H9 (cell line): Measurements from ENCODE around the gene ZC3H10. TPM values are rescaled to one million over a fixed set of nuclear protein-coding genes. Genes with fewer than 3 reads are reported as not detected.
"Not testable (repeated sequence)": the region's sequence is repeated elsewhere in the genome, so short reads cannot be mapped to it uniquely, and the experiment has no call there.

Experiments used
- DNase-seq: peaks from one replicate; pipeline ENCODE4 v3.0.0-alpha.2; 2017
- H2AFZ ChIP-seq: one replicate; pipeline ENCODE4 v1.6.1; 2013; ENCODE audit warnings: mild to moderate bottlenecking, low read length, control low read depth, moderate library complexity
- H2AK5ac ChIP-seq: 2 replicates; pipeline ENCODE4 v1.6.1; 2013; ENCODE audit warnings: low read length, control low read depth, mixed read lengths; ENCODE audit not compliant: insufficient read length
- H2BK120ac ChIP-seq: one replicate; pipeline ENCODE4 v1.6.1; 2013; ENCODE audit warnings: low read depth, mild to moderate bottlenecking, low read length, control low read depth, inconsistent platforms; ENCODE audit not compliant: poor library complexity, severe bottlenecking
- H2BK12ac ChIP-seq: 2 replicates; pipeline ENCODE4 v1.6.1; 2013; ENCODE audit warnings: low read length, control low read depth, mixed read lengths, low read depth; ENCODE audit not compliant: insufficient read length
- H2BK15ac ChIP-seq: 2 replicates; pipeline ENCODE4 v1.6.1; 2013; ENCODE audit warnings: low read depth, low read length, control low read depth
- H2BK20ac ChIP-seq: one replicate; pipeline ENCODE4 v1.6.1; 2013; ENCODE audit warnings: low read depth, mild to moderate bottlenecking, low read length, control low read depth, inconsistent platforms; ENCODE audit not compliant: poor library complexity, severe bottlenecking
- H2BK5ac ChIP-seq: 2 replicates; pipeline ENCODE4 v1.6.1; 2013; ENCODE audit warnings: low read length, control low read depth, mixed read lengths; ENCODE audit not compliant: insufficient read length
- H3K14ac ChIP-seq: 2 replicates; pipeline ENCODE4 v1.6.1; 2013; ENCODE audit warnings: low read length, control low read depth; ENCODE audit not compliant: insufficient read depth
- H3K18ac ChIP-seq: 2 replicates; pipeline ENCODE4 v1.6.1; 2013; ENCODE audit warnings: low read depth, mild to moderate bottlenecking, mixed read lengths, low read length, control low read depth; ENCODE audit not compliant: insufficient read length
- H3K23ac ChIP-seq: 2 replicates; pipeline ENCODE4 v1.6.1; 2013; ENCODE audit warnings: low read length, control low read depth, mixed read lengths, low read depth; ENCODE audit not compliant: insufficient read length
- H3K23me2 ChIP-seq: 2 replicates; pipeline ENCODE4 v1.6.1; 2013; ENCODE audit warnings: low read depth, mild to moderate bottlenecking, mixed read lengths, low read length, control low read depth; ENCODE audit not compliant: insufficient read length, poor library complexity, severe bottlenecking
- H3K27ac ChIP-seq: 2 replicates; pipeline ENCODE4 v1.5.1; 2013; ENCODE audit warnings: low read length, control low read depth, mixed read lengths, low read depth; ENCODE audit not compliant: insufficient read length
- H3K27me3 ChIP-seq: 2 replicates; pipeline ENCODE4 v1.6.1; 2013; ENCODE audit warnings: low read length, control low read depth, inconsistent platforms; ENCODE audit not compliant: insufficient read depth
- H3K4ac ChIP-seq: 2 replicates; pipeline ENCODE4 v1.6.1; 2013; ENCODE audit warnings: low read depth, mild to moderate bottlenecking, control low read depth, inconsistent platforms, low read length, moderate library complexity
- H3K4me1 ChIP-seq: 2 replicates; pipeline ENCODE4 v1.6.1; 2013; ENCODE audit warnings: low read length, control low read depth, inconsistent platforms; ENCODE audit not compliant: insufficient read depth
- H3K4me2 ChIP-seq: 2 replicates; pipeline ENCODE4 v1.6.1; 2013; ENCODE audit warnings: low read length, control low read depth, mixed read lengths; ENCODE audit not compliant: insufficient read length, insufficient read depth
- H3K56ac ChIP-seq: 2 replicates; pipeline ENCODE4 v1.6.1; 2013; ENCODE audit warnings: low read depth, mild to moderate bottlenecking, mixed read lengths, low read length, control low read depth; ENCODE audit not compliant: insufficient read length
- H3K79me1 ChIP-seq: 2 replicates; pipeline ENCODE4 v1.6.1; 2013; ENCODE audit warnings: low read depth, mild to moderate bottlenecking, moderate library complexity, low read length, control low read depth, inconsistent platforms; ENCODE audit not compliant: insufficient read depth, poor library complexity, severe bottlenecking
- H3K79me2 ChIP-seq: 2 replicates; pipeline ENCODE4 v1.6.1; 2013; ENCODE audit warnings: low read length, control low read depth, inconsistent platforms; ENCODE audit not compliant: insufficient read depth
- H3K9ac ChIP-seq: 2 replicates; pipeline ENCODE4 v1.6.1; 2013; ENCODE audit warnings: low read length, control low read depth, mixed read lengths; ENCODE audit not compliant: insufficient read length; ENCODE audit errors: extremely low read depth
- H3K9me3 ChIP-seq: one replicate; pipeline ENCODE4 v1.6.1; 2013; ENCODE audit warnings: low read depth, low read length, inconsistent platforms; ENCODE audit not compliant: control insufficient read depth
- H3T11ph ChIP-seq: one replicate; pipeline ENCODE4 v1.6.1; 2013; ENCODE audit warnings: mild to moderate bottlenecking, low read length, control low read depth, inconsistent platforms
- H4K20me1 ChIP-seq: one replicate; pipeline ENCODE4 v1.6.1; 2013; ENCODE audit not compliant: control insufficient read depth, insufficient read length, insufficient read depth
- H4K5ac ChIP-seq: 2 replicates; pipeline ENCODE4 v1.6.1; 2013; ENCODE audit warnings: low read depth, mild to moderate bottlenecking, mixed read lengths, low read length, control low read depth; ENCODE audit not compliant: insufficient read length
- H4K8ac ChIP-seq: replicated peaks from 2 replicates; pipeline ENCODE4 v1.6.1; 2013; ENCODE audit warnings: low read length, control low read depth, mixed read lengths, low read depth; ENCODE audit not compliant: insufficient read length
- H4K91ac ChIP-seq: 2 replicates; pipeline ENCODE4 v1.6.1; 2013; ENCODE audit warnings: low read depth, mild to moderate bottlenecking, moderate library complexity, mixed read lengths, low read length, control low read depth; ENCODE audit not compliant: insufficient read length
- H3K27ac Mint-ChIP-seq, 3 experiments: 2 replicates in 2 of 3; 3 replicates in 1 of 3; pipeline ENCODE4 v1.8.0; 2020 to 2021; ENCODE audit warnings: mixed read lengths in 3 of 3, mild to moderate bottlenecking in 1 of 3, moderate library complexity in 1 of 3
- H3K27me3 Mint-ChIP-seq: 2 replicates; pipeline ENCODE4 v1.8.0; 2021; ENCODE audit warnings: low read depth, mild to moderate bottlenecking, moderate library complexity, mixed read lengths
- H3K36me3 Mint-ChIP-seq, 3 experiments: 2 replicates in 2 of 3; 3 replicates in 1 of 3; pipeline ENCODE4 v1.8.0; 2020 to 2021; ENCODE audit warnings: low read depth in 3 of 3, mixed read lengths in 3 of 3; ENCODE audit not compliant: insufficient read depth in 1 of 3
- H3K4me1 Mint-ChIP-seq, 2 experiments: 2 replicates each; pipeline ENCODE4 v1.8.0; 2020; ENCODE audit warnings: mixed read lengths in 2 of 2
- H3K4me3 Mint-ChIP-seq, 2 experiments: 2 replicates in 1 of 2; 3 replicates in 1 of 2; pipeline ENCODE4 v1.8.0; 2020 to 2021; ENCODE audit warnings: mild to moderate bottlenecking in 2 of 2, mixed read lengths in 2 of 2, moderate library complexity in 1 of 2
- H3K9me3 Mint-ChIP-seq, 2 experiments: 2 replicates in 1 of 2; 3 replicates in 1 of 2; pipeline ENCODE4 v1.8.0; 2020; ENCODE audit warnings: mild to moderate bottlenecking in 2 of 2, mixed read lengths in 2 of 2, moderate library complexity in 1 of 2
- CTCF ChIP-seq: fragments of 200-600 bp; sonication (generic); conservative IDR thresholded peaks from 3 replicates; pipeline ENCODE4 v1.8.0; 2021; ENCODE audit warnings: antibody characterized with exemption, mild to moderate bottlenecking
- WGBS: extraction: QIAGEN DNeasy Blood & Tissue Kit; methylation state at CpG from one replicate; pipeline ENCODE4 v1.1.7; 2013; ENCODE audit warnings: missing lambda C conversion rate, low lambda C conversion rate, mixed read lengths; ENCODE audit not compliant: insufficient read length; ENCODE audit errors: extremely low coverage; 5-methylcytosine and 5-hydroxymethylcytosine counted together
- total RNA-seq: library from RNA; stranded (reverse); gene quantifications from 2 replicates; pipeline ENCODE4 v1.2.1, GENCODE V29; 2021

The ZC3H10 gene
- total RNA-seq, 1 experiment from 2014 or later, result 9.4 TPM

GRCh38 chr12:56155256-56155845 is 37.3 kb downstream of the ZC3H10 start:
- Histone ChIP-seq H3K4me2 (no peak overlapping the region), H3K18ac (no peak overlapping the region), H3K9me3 (no peaks in the 10 kb centered on the region), H2BK20ac (no peak overlapping the region), H2BK120ac (no peak overlapping the region), H3K79me2 (peaks cover 3% of the 10 kb centered on the region; the same call in 1 of the 2 replicates), H3K4me1 (peaks cover 7% of the 10 kb centered on the region; the same call in 1 of the 2 replicates), H4K5ac (no peak overlapping the region), H4K20me1 (no peaks in the 10 kb centered on the region), H4K8ac (no peak overlapping the region), H3K23ac (no peak overlapping the region), H3T11ph (no peak overlapping the region), H3K79me1 (peaks cover 2% of the 10 kb centered on the region), H2AK5ac (no peak overlapping the region), H3K27me3 (no peaks in the 10 kb centered on the region), H3K27ac (no peak overlapping the region), H3K14ac (no peak overlapping the region), H3K9ac (no peak overlapping the region), H3K56ac (no peak overlapping the region), H2BK15ac (no peak overlapping the region), H3K23me2 (peaks cover 25% of the 10 kb centered on the region), H4K91ac (no peak overlapping the region), H2BK12ac (no peak overlapping the region), H3K4ac (no peak overlapping the region), H2AFZ (no peak overlapping the region), H2BK5ac (no peak overlapping the region)
- Mint-ChIP-seq H3K4me3 (peak overlapping the region in 1 of 2 experiments; percentile 54; a peak in 2 of 5 replicates), H3K4me1 (peaks cover 39 to 50% of the 10 kb centered on the region in 2 experiments), H3K27ac (peak overlapping the region in 2 of 3 experiments; percentile 3 to 30; a peak in 3 of 7 replicates), H3K9me3 (peaks cover 0 to 4% of the 10 kb centered on the region in 2 experiments; a peak in 3 of 5 replicates), H3K27me3 (peaks cover 6% of the 10 kb centered on the region; the same call in 1 of the 2 replicates), H3K36me3 (peaks cover 33 to 40% (median 35%) of the 10 kb centered on the region in 3 experiments)
- WGBS, result no CpG with 5 or more reads among the region's 11 CpGs
- no peak for DNase-seq
- TF ChIP-seq CTCF, result no peak

GRCh38 chr12:56156464-56157200 is 38.6 kb downstream of the ZC3H10 start:
- not testable (repeated sequence) for H4K8ac ChIP-seq, H3K18ac ChIP-seq, H2BK120ac ChIP-seq, H3K79me2 ChIP-seq, H3K27ac ChIP-seq, H3K4me2 ChIP-seq, H4K5ac ChIP-seq, H3K4me1 ChIP-seq, DNase-seq, H3K27me3 ChIP-seq, H3K27me3 Mint-ChIP-seq, H3K79me1 ChIP-seq, H3K4ac ChIP-seq, H4K91ac ChIP-seq, H2BK12ac ChIP-seq, H2BK20ac ChIP-seq, H2AK5ac ChIP-seq, H3K56ac ChIP-seq, H2BK15ac ChIP-seq, H4K20me1 ChIP-seq, H3K9me3 Mint-ChIP-seq, H2BK5ac ChIP-seq, H3K9me3 ChIP-seq, H3K9ac ChIP-seq, H3K23ac ChIP-seq, H3T11ph ChIP-seq, H2AFZ ChIP-seq, H3K14ac ChIP-seq
- Mint-ChIP-seq H3K4me1 (peaks cover 46 to 59% of the 10 kb centered on the region in 2 experiments), H3K36me3 (peaks cover 44 to 53% (median 48%) of the 10 kb centered on the region in 3 experiments), H3K27ac (peak overlapping the region; percentile 96 to 99 (median 98)), H3K4me3 (peak overlapping the region; percentile 93 to 96)
- no CpG with 5 or more reads among the region's 21 CpGs for WGBS
- peaks cover 23% of the 10 kb centered on the region for H3K23me2 ChIP-seq
